ENCODE results near the gene LENG1. TPM values are rescaled to one million over a fixed set of nuclear protein-coding genes. Genes with fewer than 3 reads are reported as not detected.
"Not testable (repeated sequence)": the region's sequence is repeated elsewhere in the genome, so short reads cannot be mapped to it uniquely, and the experiment has no call there.

The LENG1 gene
- total and polyA plus RNA-seq, 7 donors, result 7.8 to 11.5 (median 8.6) TPM

DNA sequence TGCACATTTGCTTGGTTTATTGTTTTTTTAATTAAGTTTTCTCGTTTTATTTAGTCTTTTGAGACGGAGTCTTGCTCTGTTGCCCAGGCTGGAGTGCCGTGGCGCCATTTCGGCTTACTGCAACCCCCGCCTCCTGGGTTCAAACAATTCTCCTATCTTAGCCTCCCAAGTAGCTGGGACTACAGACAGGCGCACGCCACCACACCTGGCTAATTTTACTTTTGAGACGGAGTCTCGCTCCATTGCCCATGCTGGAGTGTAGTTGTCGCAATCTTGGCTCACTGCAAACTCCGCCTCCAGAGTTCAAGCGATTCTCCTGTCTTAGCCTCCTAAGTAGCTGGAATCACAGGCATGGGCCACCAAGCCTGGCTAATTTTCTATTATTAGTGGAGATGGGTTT is 42.5 kb upstream of the LENG1 start:
- H3K36me3 ChIP-seq, result peaks cover 21 to 56% (median 33%) of the 10 kb centered on the region in 4 donors
- WGBS, 2 donors, result 53 to 65% methylated on average over 13 of the region's 13 CpGs

DNA sequence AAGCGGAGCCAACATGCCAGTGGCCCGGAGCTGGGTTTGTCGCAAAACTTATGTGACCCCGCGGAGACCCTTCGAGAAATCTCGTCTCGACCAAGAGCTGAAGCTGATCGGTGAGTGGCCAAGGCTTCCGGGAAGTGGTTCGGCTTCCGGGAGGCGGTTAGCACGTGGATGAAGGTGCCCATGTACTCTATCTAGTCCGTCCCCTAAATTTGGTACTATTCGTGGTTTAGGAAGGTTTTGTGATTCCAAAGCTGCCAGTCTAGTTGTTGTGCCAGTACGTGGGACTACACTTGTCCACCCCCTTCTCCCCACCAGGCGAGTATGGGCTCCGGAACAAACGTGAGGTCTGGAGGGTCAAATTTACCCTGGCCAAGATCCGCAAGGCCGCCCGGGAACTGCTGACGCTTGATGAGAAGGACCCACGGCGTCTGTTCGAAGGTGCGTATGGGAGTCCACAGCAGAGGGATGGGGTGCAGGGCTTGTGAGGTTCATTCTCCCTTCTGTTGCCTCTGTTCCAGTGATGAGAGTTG is 41.7 kb upstream of the LENG1 start:
- Histone ChIP-seq H3K4me1 (peaks cover 0 to 57% (median 54%) of the 10 kb centered on the region in 4 donors), H3K9me3 (no peaks in the 10 kb centered on the region), H3K27me3 (no peaks in the 10 kb centered on the region), H3K36me3 (peaks cover 14 to 48% (median 26%) of the 10 kb centered on the region in 4 donors), H3K4me3 (peak overlapping the region; percentile 60 to 64 (median 63)), H3K27ac (peak overlapping the region; percentile 90 to 96 (median 92))
- 1 to 4% methylated on average over 28 of the region's 28 CpGs for WGBS, 2 donors
- intact Hi-C loops (cut with DNase I), result loop anchor here (5.0 to 10.0 kb wide), 2 partner anchors 39 to 264 kb away; partner anchors contain the start of gene LENG9
- DNase-seq, result no peak
- no peak for TF ChIP-seq EP300 (IDR thresholded peaks at IDR 0.05)
- TF ChIP-seq, protein P1, sequence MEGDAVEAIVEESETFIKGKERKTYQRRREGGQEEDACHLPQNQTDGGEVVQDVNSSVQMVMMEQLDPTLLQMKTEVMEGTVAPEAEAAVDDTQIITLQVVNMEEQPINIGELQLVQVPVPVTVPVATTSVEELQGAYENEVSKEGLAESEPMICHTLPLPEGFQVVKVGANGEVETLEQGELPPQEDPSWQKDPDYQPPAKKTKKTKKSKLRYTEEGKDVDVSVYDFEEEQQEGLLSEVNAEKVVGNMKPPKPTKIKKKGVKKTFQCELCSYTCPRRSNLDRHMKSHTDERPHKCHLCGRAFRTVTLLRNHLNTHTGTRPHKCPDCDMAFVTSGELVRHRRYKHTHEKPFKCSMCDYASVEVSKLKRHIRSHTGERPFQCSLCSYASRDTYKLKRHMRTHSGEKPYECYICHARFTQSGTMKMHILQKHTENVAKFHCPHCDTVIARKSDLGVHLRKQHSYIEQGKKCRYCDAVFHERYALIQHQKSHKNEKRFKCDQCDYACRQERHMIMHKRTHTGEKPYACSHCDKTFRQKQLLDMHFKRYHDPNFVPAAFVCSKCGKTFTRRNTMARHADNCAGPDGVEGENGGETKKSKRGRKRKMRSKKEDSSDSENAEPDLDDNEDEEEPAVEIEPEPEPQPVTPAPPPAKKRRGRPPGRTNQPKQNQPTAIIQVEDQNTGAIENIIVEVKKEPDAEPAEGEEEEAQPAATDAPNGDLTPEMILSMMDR (IDR thresholded peaks at IDR 0.05), result no peak
- no peak for TF ChIP-seq POLR2AphosphoS5 (IDR thresholded peaks at IDR 0.05)
- no peak for TF ChIP-seq POLR2A (IDR thresholded peaks at IDR 0.05)

More for the DNA sequence above, 42.5 kb upstream of the LENG1 start:
- intact Hi-C loops (cut with DNase I), result loop anchor here (5.0 to 10.0 kb wide), 2 partner anchors 40 to 263 kb away; partner anchors contain the start of gene LENG9
- Histone ChIP-seq H3K4me1 (peaks cover 0 to 63% (median 56%) of the 10 kb centered on the region in 4 donors), H3K27me3 (no peaks in the 10 kb centered on the region), H3K9me3 (no peaks in the 10 kb centered on the region), H3K27ac (peak overlapping the region in 3 of 4 donors; percentile 90 to 96 (median 93)), H3K4me3 (peak overlapping the region in 3 of 4 donors; percentile 60 to 64 (median 64))
- TF ChIP-seq POLR2AphosphoS5 (IDR thresholded peaks at IDR 0.05) (no peak), EP300 (IDR thresholded peaks at IDR 0.05) (no peak)
- no peak for DNase-seq

DNA sequence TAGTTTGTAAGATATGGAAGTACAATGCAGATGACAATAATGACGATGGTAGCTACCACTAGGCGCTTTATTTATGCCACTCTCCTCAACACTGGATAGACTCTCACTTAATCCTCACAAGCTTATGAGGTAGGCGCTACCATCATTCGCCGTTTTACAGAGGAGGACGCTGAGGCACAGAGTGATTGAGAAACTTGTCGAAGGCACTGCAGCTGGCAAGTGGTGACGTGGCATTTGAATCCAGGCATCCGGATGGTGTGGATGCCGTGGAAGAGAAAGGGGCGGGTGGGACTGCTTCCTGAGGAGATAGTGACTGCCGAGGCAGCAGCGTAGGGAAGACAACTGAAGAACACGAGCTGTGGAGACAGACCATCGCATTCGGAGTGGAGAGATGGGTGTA is 39.9 kb upstream of the LENG1 start:
- Histone ChIP-seq H3K27me3 (no peaks in the 10 kb centered on the region), H3K4me3 (no peak overlapping the region), H3K9me3 (no peaks in the 10 kb centered on the region), H3K4me1 (peaks cover 0 to 39% (median 38%) of the 10 kb centered on the region in 4 donors), H3K27ac (peak overlapping the region in 1 of 4 donors; percentile 90), H3K36me3 (peaks cover 8 to 30% (median 18%) of the 10 kb centered on the region in 4 donors)
- intact Hi-C loops (cut with DNase I), result loop anchor here (10.0 kb wide), 1 partner anchor 915 kb away; the partner anchor contains the start of gene PPP1R12C
- DNase-seq, result no peak
- WGBS, 2 donors, result 96 to 97% methylated on average over 16 of the region's 16 CpGs
- TF ChIP-seq POLR2AphosphoS5 (IDR thresholded peaks at IDR 0.05) (no peak), POLR2A (IDR thresholded peaks at IDR 0.05) (no peak), EP300 (IDR thresholded peaks at IDR 0.05) (no peak)
- TF ChIP-seq, protein P1 (IDR thresholded peaks at IDR 0.05), result no peak

DNA sequence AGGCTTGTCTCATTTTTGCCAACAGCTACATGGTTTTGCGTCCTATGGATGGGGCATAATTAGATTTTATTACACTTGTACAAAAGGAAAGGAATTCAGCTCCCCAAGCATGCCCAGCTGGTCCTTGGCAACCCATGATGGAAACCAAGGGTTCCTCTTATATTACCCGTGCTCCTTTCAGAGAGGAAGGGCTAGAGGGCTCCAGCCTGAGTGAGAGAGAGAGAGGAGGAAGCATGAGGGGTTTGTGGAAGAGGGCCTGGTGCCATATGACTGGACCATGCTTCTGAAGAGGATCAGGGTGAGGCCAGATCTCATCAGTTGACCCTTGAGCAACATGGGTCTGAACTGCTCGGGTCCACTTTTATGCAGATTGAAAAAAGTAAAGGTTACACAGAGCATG is 37.6 kb upstream of the LENG1 start:
- intact Hi-C loops (cut with DNase I), result loop anchor here (10.0 kb wide), 1 partner anchor 918 kb away; the partner anchor contains the start of gene PPP1R12C
- 79 to 87% methylated on average over 3 of the region's 3 CpGs for WGBS, 2 donors
- H3K36me3 ChIP-seq, result peaks cover 0 to 23% (median 4%) of the 10 kb centered on the region in 4 donors

DNA sequence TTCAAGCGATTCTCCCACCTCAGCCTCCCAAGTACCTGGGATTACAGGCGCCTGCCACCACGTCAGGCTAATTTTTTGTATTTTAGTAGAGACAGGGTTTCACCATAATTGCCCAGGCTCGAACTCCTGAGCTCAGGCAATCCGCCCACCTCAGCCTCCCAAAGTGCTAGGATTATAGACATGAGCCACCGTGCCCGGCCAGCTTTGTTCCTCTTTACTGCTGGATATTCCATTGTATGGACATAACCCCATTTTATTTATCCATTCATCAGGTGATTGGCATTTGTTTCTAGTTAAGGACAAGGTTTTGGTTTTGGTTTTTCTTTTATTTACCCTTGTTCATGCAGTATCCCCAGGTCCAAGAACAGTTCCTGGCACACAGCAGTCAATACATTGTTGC is 37.0 kb upstream of the LENG1 start:
- intact Hi-C loops (cut with DNase I), result loop anchor here (10.0 kb wide), 1 partner anchor 918 kb away; the partner anchor contains the start of gene PPP1R12C
- WGBS, 2 donors, result 97% methylated on average over 7 of the region's 7 CpGs
- DNase-seq, result no peak

More for the DNA sequence above, 37.6 kb upstream of the LENG1 start:
- H3K27ac ChIP-seq, result no peak overlapping the region
- H3K4me3 ChIP-seq, result no peak overlapping the region
- TF ChIP-seq POLR2A (IDR thresholded peaks at IDR 0.05), result no peak
- TF ChIP-seq EP300 (IDR thresholded peaks at IDR 0.05), result no peak
- TF ChIP-seq, protein P1 (IDR thresholded peaks at IDR 0.05), result no peak
- no peak for TF ChIP-seq POLR2AphosphoS5 (IDR thresholded peaks at IDR 0.05)
- DNase-seq, result no peak
- H3K4me1 ChIP-seq, result peaks cover 0 to 21% (median 20%) of the 10 kb centered on the region in 4 donors
- no peaks in the 10 kb centered on the region for H3K9me3 ChIP-seq
- no peaks in the 10 kb centered on the region for H3K27me3 ChIP-seq

DNA sequence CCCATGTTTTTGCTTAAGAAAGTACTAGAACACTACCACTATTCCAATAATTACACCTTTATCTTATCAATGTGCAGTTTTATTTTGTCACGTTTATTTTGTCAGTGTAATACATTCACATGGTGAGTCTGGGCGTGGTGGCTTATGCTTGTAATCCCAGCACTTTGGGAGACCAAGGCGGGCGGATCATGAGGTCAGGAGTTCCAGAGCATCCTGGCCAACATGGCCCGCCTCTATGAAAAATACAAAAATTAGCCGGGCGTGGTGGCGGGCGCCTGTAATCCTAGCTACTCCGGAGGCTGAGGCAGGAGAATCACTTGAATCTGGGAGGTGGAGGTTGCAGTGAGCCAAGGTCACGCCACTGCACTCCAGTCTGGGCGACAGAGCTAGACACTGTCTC is 34.9 kb upstream of the LENG1 start:
- intact Hi-C loops (cut with DNase I), result loop anchor here (10.0 kb wide), 1 partner anchor 920 kb away; the partner anchor contains the start of gene PPP1R12C
- 89 to 94% methylated on average over 12 of the region's 12 CpGs for WGBS, 2 donors
- H3K4me3 ChIP-seq, result not testable (repeated sequence)

More for the DNA sequence above, 37.0 kb upstream of the LENG1 start:
- Histone ChIP-seq H3K4me3 (no peak overlapping the region), H3K27ac (no peak overlapping the region), H3K36me3 (peaks cover 0 to 17% (median 4%) of the 10 kb centered on the region in 4 donors), H3K9me3 (no peaks in the 10 kb centered on the region), H3K27me3 (no peaks in the 10 kb centered on the region), H3K4me1 (peaks cover 0 to 21% (median 20%) of the 10 kb centered on the region in 4 donors)
- TF ChIP-seq EP300 (IDR thresholded peaks at IDR 0.05) (no peak), POLR2AphosphoS5 (IDR thresholded peaks at IDR 0.05) (no peak), POLR2A (IDR thresholded peaks at IDR 0.05) (no peak)
- TF ChIP-seq, protein P1 (IDR thresholded peaks at IDR 0.05), result no peak

More for the DNA sequence above, 34.9 kb upstream of the LENG1 start:
- not testable (repeated sequence) for DNase-seq, H3K27ac ChIP-seq, H3K9me3 ChIP-seq, H3K27me3 ChIP-seq
- Histone ChIP-seq H3K36me3 (peaks cover 0 to 16% (median 4%) of the 10 kb centered on the region in 4 donors), H3K4me1 (peaks cover 0 to 15% (median 14%) of the 10 kb centered on the region in 4 donors)
